Vagina (tissue), 2 donors: ENCODE measurements around the gene ATP1A3.

Experiments used
- POLR2AphosphoS5 ChIP-seq, 2 donors: sonication (generic); formaldehyde crosslinking; IDR thresholded peaks; one replicate each; pipeline ENCODE4 v1.9.0; 2017; ENCODE audit warnings: antibody characterized with exemption in 2 of 2, mild to moderate bottlenecking in 2 of 2, low read depth in 1 of 2; ENCODE audit not compliant: insufficient read depth in 1 of 2
- TF ChIP-seq, protein P1 (sequence below), 3 experiments: fragments of 450-650 bp in 2 of 3; fragments of 200-600 bp in 1 of 3; sonication (generic) in 1 of 3; IDR thresholded peaks; one replicate each; pipeline ENCODE4 v1.5.1; 2017 to 2019; ENCODE audit warnings: antibody characterized with exemption in 3 of 3, mild to moderate bottlenecking in 2 of 3, moderate library complexity in 2 of 3

DNA sequence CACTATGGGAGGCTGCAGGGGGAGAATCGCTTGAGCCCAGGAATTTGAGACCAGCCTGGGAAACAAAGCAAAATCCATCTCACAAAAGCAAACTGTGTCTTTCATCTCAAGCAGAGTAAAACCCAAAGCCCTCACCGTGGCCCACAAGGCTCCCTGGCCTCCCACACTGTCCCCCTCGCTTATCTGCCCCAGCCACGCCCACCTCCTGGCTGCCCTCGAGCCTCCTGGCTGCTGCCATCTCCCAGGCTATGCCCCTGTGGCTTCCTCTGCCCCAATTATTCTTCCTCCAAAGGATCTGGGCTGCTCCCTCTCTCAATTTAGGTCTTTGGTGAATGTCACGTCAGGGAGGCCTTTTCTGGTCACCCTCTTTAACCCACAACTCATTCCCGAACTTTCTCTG, 38.5 kb downstream of the ATP1A3 start:
- TF ChIP-seq, protein P1, sequence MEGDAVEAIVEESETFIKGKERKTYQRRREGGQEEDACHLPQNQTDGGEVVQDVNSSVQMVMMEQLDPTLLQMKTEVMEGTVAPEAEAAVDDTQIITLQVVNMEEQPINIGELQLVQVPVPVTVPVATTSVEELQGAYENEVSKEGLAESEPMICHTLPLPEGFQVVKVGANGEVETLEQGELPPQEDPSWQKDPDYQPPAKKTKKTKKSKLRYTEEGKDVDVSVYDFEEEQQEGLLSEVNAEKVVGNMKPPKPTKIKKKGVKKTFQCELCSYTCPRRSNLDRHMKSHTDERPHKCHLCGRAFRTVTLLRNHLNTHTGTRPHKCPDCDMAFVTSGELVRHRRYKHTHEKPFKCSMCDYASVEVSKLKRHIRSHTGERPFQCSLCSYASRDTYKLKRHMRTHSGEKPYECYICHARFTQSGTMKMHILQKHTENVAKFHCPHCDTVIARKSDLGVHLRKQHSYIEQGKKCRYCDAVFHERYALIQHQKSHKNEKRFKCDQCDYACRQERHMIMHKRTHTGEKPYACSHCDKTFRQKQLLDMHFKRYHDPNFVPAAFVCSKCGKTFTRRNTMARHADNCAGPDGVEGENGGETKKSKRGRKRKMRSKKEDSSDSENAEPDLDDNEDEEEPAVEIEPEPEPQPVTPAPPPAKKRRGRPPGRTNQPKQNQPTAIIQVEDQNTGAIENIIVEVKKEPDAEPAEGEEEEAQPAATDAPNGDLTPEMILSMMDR (IDR thresholded peaks at IDR 0.05) = no peak
- no peak for TF ChIP-seq POLR2AphosphoS5 (IDR thresholded peaks at IDR 0.05; ENCODE audit: insufficient read depth in 1 of 2, low read depth in 1 of 2)
